Upper lobe of right lung (tissue), 1 donor: ENCODE measurements around the gene PIAS3. TPM values are rescaled to one million over a fixed set of nuclear protein-coding genes. Genes with fewer than 3 reads are reported as not detected.

Source experiments
- ATAC-seq: fragments of 200-7000 bp; cut with Tn5 transposase; one replicate; pipeline ENCODE4 v1.9.1; 2020; ENCODE audit warnings: mild to moderate bottlenecking, moderate library complexity
- DNase-seq: peaks from one replicate; pipeline ENCODE4 v3.0.0-alpha.2; 2020
- H3K27ac ChIP-seq: fragments of 200-600 bp; one replicate; pipeline ENCODE4 v1.8.0; 2022
- H3K27me3 ChIP-seq: fragments of 200-600 bp; one replicate; pipeline ENCODE4 v1.8.0; 2022; ENCODE audit warnings: mild to moderate bottlenecking
- H3K36me3 ChIP-seq: fragments of 200-600 bp; one replicate; pipeline ENCODE4 v1.8.0; 2022
- H3K4me1 ChIP-seq: fragments of 200-600 bp; one replicate; pipeline ENCODE4 v1.8.0; 2022
- H3K4me3 ChIP-seq: fragments of 200-600 bp; one replicate; pipeline ENCODE4 v1.8.0; 2022; ENCODE audit warnings: mild to moderate bottlenecking
- H3K9me3 ChIP-seq: fragments of 200-600 bp; one replicate; pipeline ENCODE4 v1.8.0; 2022
- intact Hi-C: fragments of 100-400 bp; cut with DNase I; formaldehyde crosslinking; loops from one replicate; pipeline ENCODE4 v1.11.0; 2022
- long read RNA-seq: library from polyadenylated mRNA; unstranded; transcript quantifications from one replicate; pipeline ENCODE4 v2.0.0, GENCODE V29; 2021
- total RNA-seq: library from RNA; stranded (reverse); fragmentation: NEBNext Ultra II Directional; extraction: Animal tissue kit (Norgen Biotek cat#: 25700); gene quantifications from one replicate; pipeline ENCODE4 v1.2.1, GENCODE V29; 2021
- TF ChIP-seq, protein P1 (sequence below): fragments of 200-600 bp; IDR thresholded peaks from one replicate; pipeline ENCODE4 v1.8.0; 2022; ENCODE audit warnings: antibody characterized with exemption
- donor health status: DM: no; HTN: yes; CAD: no; lungs with severe emphysema.

PIAS3 gene
- 29.2 TPM for total RNA-seq
- long read RNA-seq, transcript PIAS3-203 (14 exons, 2,901 nt) = major isoform, 6 of 55 reads
- long read RNA-seq, partial matches to known transcripts = 20 of 55 reads
- long read RNA-seq, other reads (novel, unspliced or antisense) = 27 of 55 reads

- ATAC-seq = peak; percentile 96
- Histone ChIP-seq H3K36me3 (peaks cover 28% of the 10 kb centered on the region), H3K27ac (peak within 1 kb of the TSS; percentile 89), H3K27me3 (no peaks in the 10 kb centered on the region), H3K4me1 (peaks cover 13% of the 10 kb centered on the region), H3K4me3 (peak within 1 kb of the TSS; percentile 95), H3K9me3 (no peaks in the 10 kb centered on the region)
- intact Hi-C loops = loop anchor here (10.0 kb wide), 1 partner anchor 156 kb away; no protein-coding TSS in a partner anchor
- TF ChIP-seq, protein P1, sequence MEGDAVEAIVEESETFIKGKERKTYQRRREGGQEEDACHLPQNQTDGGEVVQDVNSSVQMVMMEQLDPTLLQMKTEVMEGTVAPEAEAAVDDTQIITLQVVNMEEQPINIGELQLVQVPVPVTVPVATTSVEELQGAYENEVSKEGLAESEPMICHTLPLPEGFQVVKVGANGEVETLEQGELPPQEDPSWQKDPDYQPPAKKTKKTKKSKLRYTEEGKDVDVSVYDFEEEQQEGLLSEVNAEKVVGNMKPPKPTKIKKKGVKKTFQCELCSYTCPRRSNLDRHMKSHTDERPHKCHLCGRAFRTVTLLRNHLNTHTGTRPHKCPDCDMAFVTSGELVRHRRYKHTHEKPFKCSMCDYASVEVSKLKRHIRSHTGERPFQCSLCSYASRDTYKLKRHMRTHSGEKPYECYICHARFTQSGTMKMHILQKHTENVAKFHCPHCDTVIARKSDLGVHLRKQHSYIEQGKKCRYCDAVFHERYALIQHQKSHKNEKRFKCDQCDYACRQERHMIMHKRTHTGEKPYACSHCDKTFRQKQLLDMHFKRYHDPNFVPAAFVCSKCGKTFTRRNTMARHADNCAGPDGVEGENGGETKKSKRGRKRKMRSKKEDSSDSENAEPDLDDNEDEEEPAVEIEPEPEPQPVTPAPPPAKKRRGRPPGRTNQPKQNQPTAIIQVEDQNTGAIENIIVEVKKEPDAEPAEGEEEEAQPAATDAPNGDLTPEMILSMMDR = no peak
- peak; percentile 98 for DNase-seq
These were observed at the start of gene PIAS3 for GRCh38 chr1:145858901-145859490. TSS of gene PIAS3 (minus strand) at chr1:145859081. CDS start at chr1:145858990, 91 bp downstream.

GRCh38 chr1:145908653-145909052, 49.8 kb upstream of the PIAS3 start:
- no peaks in the 10 kb centered on the region for H3K4me1 ChIP-seq
- intact Hi-C loops = no loop called here
- H3K36me3 ChIP-seq = peaks cover 30% of the 10 kb centered on the region
- no peak overlapping the region for H3K27ac ChIP-seq
- H3K4me3 ChIP-seq = no peak overlapping the region
- H3K9me3 ChIP-seq = no peaks in the 10 kb centered on the region
- ATAC-seq (no peak), DNase-seq (no peak)
- TF ChIP-seq, protein P1 = no peak
- H3K27me3 ChIP-seq = no peaks in the 10 kb centered on the region

GRCh38 chr1:145906954-145907753, 48.3 kb upstream of the PIAS3 start:
- H3K36me3 ChIP-seq = peaks cover 17% of the 10 kb centered on the region
- peak; percentile 29 for DNase-seq
- intact Hi-C loops = no loop called here
- no peaks in the 10 kb centered on the region for H3K9me3 ChIP-seq
- H3K4me1 ChIP-seq = no peaks in the 10 kb centered on the region
- H3K4me3 ChIP-seq = no peak overlapping the region
- H3K27me3 ChIP-seq = no peaks in the 10 kb centered on the region
- TF ChIP-seq, protein P1 = no peak
- H3K27ac ChIP-seq = no peak overlapping the region
- no peak for ATAC-seq

- Histone ChIP-seq H3K27me3 (no peaks in the 10 kb centered on the region), H3K4me1 (no peaks in the 10 kb centered on the region), H3K9me3 (no peaks in the 10 kb centered on the region), H3K4me3 (no peak overlapping the region), H3K36me3 (no peaks in the 10 kb centered on the region), H3K27ac (no peak overlapping the region)
- TF ChIP-seq, protein P1 = no peak
- DNase-seq (no peak), ATAC-seq (no peak)
- intact Hi-C loops = no loop called here
These were observed 42.6 kb upstream of the PIAS3 start for GRCh38 chr1:145901312-145902021.

DNA sequence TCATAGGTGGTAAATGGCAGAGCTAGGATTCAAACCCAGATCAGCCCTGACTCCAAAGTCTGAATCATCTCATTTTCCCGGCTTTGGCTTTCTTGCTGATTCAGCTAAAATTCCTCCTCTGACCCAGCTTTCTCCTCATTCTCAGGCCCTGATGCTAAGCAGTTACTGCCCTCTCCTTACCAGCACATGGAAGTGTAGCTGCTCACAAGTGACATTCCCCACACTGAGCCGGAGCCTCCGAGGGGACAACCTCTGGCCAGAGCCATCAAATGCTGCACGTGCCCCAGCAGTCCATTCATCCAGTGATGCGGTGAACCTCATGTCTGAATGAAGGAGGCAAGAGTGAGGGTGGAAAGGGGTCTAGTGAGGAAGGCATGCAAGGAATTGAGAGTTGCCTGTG, 39.9 kb upstream of the PIAS3 start:
- H3K4me3 ChIP-seq = no peak overlapping the region
- no peak overlapping the region for H3K27ac ChIP-seq
- no peaks in the 10 kb centered on the region for H3K36me3 ChIP-seq
- H3K9me3 ChIP-seq = no peaks in the 10 kb centered on the region
- H3K4me1 ChIP-seq = no peaks in the 10 kb centered on the region
- ATAC-seq (no peak), DNase-seq (peak; percentile 44)
- TF ChIP-seq, protein P1 = no peak
- intact Hi-C loops = loop anchor here (10.0 kb wide), 1 partner anchor 116 kb away; no protein-coding TSS in a partner anchor
- no peaks in the 10 kb centered on the region for H3K27me3 ChIP-seq
